PC-9 (cell line): ENCODE results near the gene NT5C2.

Source experiments
- EZH2 ChIP-seq: fragments of 200-600 bp; sonication (generic); IDR thresholded peaks from 2 replicates; pipeline ENCODE4 v1.8.0; 2017; ENCODE audit warnings: antibody characterized with exemption, low read depth
- TF ChIP-seq, protein P1 (sequence below): fragments of 200-600 bp; sonication (generic); conservative IDR thresholded peaks from 2 replicates; pipeline ENCODE4 v1.6.1; 2017; ENCODE audit warnings: mixed run types, antibody characterized with exemption, mild to moderate bottlenecking, moderate library complexity

DNA sequence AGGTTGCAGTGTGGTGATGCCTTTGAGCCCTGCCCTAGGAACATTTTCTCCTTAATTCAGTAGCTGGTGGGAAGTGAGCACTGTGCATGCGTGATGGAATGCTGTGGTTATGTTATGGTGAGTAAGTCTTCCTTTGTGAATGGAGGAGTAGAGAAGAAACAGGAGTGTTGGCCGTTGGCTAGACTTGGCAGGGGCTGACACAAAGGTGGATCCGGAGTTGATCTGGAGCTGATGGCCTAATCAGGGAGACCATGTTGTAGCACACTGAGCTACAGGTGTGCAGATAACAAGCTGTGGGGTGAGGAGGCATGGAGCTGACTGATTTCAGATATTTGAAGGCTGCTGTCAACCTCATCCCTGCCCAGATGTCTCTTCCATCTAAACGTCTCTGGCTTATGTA, 152.7 kb downstream of the NT5C2 start:
- TF ChIP-seq, protein P1, sequence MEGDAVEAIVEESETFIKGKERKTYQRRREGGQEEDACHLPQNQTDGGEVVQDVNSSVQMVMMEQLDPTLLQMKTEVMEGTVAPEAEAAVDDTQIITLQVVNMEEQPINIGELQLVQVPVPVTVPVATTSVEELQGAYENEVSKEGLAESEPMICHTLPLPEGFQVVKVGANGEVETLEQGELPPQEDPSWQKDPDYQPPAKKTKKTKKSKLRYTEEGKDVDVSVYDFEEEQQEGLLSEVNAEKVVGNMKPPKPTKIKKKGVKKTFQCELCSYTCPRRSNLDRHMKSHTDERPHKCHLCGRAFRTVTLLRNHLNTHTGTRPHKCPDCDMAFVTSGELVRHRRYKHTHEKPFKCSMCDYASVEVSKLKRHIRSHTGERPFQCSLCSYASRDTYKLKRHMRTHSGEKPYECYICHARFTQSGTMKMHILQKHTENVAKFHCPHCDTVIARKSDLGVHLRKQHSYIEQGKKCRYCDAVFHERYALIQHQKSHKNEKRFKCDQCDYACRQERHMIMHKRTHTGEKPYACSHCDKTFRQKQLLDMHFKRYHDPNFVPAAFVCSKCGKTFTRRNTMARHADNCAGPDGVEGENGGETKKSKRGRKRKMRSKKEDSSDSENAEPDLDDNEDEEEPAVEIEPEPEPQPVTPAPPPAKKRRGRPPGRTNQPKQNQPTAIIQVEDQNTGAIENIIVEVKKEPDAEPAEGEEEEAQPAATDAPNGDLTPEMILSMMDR: no peak
- TF ChIP-seq EZH2: no peak
